GM23338 (cell line): ENCODE measurements around the gene STIM1. TPM values are rescaled to one million over a fixed set of nuclear protein-coding genes. Genes with fewer than 3 reads are reported as not detected.

Source experiments
- ATAC-seq: fragments of 200-7000 bp; cut with Tn5 transposase; 3 replicates; pipeline ENCODE4 v1.9.1; 2020
- DNase-seq: peaks from one replicate; pipeline ENCODE4 v3.0.0-alpha.2; 2015; ENCODE audit warnings: low spot score
- H2AFZ ChIP-seq: fragments of 200-600 bp; sonication (generic); 2 replicates; pipeline ENCODE4 v1.8.0; 2016; ENCODE audit warnings: antibody characterized with exemption, mild to moderate bottlenecking, moderate library complexity
- H3F3A ChIP-seq: fragments of 200-600 bp; sonication (generic); replicated peaks from 2 replicates; pipeline ENCODE4 v1.8.0; 2017; ENCODE audit warnings: antibody characterized with exemption, mixed run types, low read depth
- H3K27ac ChIP-seq: fragments of 200-600 bp; sonication (generic); 2 replicates; pipeline ENCODE4 v1.6.1; 2016; ENCODE audit warnings: low read depth
- H3K27me3 ChIP-seq: fragments of 200-600 bp; sonication (generic); 2 replicates; pipeline ENCODE4 v1.8.0; 2016; ENCODE audit warnings: mild to moderate bottlenecking, mixed run types, moderate library complexity; ENCODE audit not compliant: insufficient read depth
- H3K36me3 ChIP-seq: fragments of 200-600 bp; sonication (generic); 2 replicates; pipeline ENCODE4 v1.8.0; 2016; ENCODE audit warnings: mild to moderate bottlenecking; ENCODE audit not compliant: insufficient read depth
- H3K4me1 ChIP-seq: fragments of 200-600 bp; sonication (generic); 2 replicates; pipeline ENCODE4 v1.8.0; 2016; ENCODE audit warnings: mild to moderate bottlenecking, moderate library complexity; ENCODE audit not compliant: insufficient read depth
- H3K4me2 ChIP-seq: fragments of 200-600 bp; sonication (generic); 2 replicates; pipeline ENCODE4 v1.7.1; 2017; ENCODE audit warnings: mixed run types
- H3K4me3 ChIP-seq: fragments of 200-600 bp; sonication (generic); 2 replicates; pipeline ENCODE4 v1.6.1; 2016; ENCODE audit warnings: mixed run types
- H3K79me2 ChIP-seq: fragments of 200-600 bp; sonication (generic); replicated peaks from 2 replicates; pipeline ENCODE4 v1.8.0; 2017; ENCODE audit warnings: mild to moderate bottlenecking; ENCODE audit not compliant: insufficient read depth
- H3K9me2 ChIP-seq: fragments of 200-600 bp; sonication (generic); 2 replicates; pipeline ENCODE4 v1.8.0; 2017; ENCODE audit not compliant: insufficient read depth
- H4K20me1 ChIP-seq: fragments of 200-600 bp; sonication (generic); replicated peaks from 2 replicates; pipeline ENCODE4 v1.8.0; 2017; ENCODE audit warnings: mild to moderate bottlenecking; ENCODE audit not compliant: insufficient read depth
- H3K27ac Mint-ChIP-seq: 2 replicates; pipeline ENCODE4 v1.8.0; 2020; ENCODE audit warnings: inconsistent platforms, mild to moderate bottlenecking, moderate library complexity, mixed read lengths
- H3K27me3 Mint-ChIP-seq: 3 replicates; pipeline ENCODE4 v1.8.0; 2022; ENCODE audit warnings: low read depth, mild to moderate bottlenecking, moderate library complexity, mixed read lengths, inconsistent platforms; ENCODE audit not compliant: insufficient read depth, poor library complexity
- H3K36me3 Mint-ChIP-seq: 3 replicates; pipeline ENCODE4 v1.8.0; 2021; ENCODE audit warnings: low read depth, mild to moderate bottlenecking, inconsistent platforms, moderate library complexity, mixed read lengths
- H3K4me1 Mint-ChIP-seq: 3 replicates; pipeline ENCODE4 v1.8.0; 2020; ENCODE audit warnings: mild to moderate bottlenecking, inconsistent platforms, mixed read lengths
- H3K4me3 Mint-ChIP-seq: 3 replicates; pipeline ENCODE4 v1.8.0; 2021; ENCODE audit warnings: moderate library complexity, mild to moderate bottlenecking, inconsistent platforms, mixed read lengths
- H3K9me3 Mint-ChIP-seq: 3 replicates; pipeline ENCODE4 v1.8.0; 2020; ENCODE audit warnings: moderate library complexity, mild to moderate bottlenecking, inconsistent platforms, mixed read lengths
- CREB1 ChIP-seq: fragments of 250-450 bp; sonication (Bioruptor Pico); IDR thresholded peaks from 2 replicates; pipeline ENCODE4 v1.5.0; 2020; ENCODE audit warnings: low read depth, mild to moderate bottlenecking, moderate library complexity
- EZH2phosphoT487 ChIP-seq: fragments of 200-600 bp; sonication (generic); IDR thresholded peaks from one replicate; pipeline ENCODE4 v1.8.1; 2018; ENCODE audit warnings: antibody characterized with exemption; ENCODE audit not compliant: unreplicated experiment
- JUNB ChIP-seq: IDR thresholded peaks from one replicate; pipeline ENCODE4 v1.6.1; 2016; ENCODE audit warnings: antibody characterized with exemption; ENCODE audit not compliant: unreplicated experiment
- NANOG ChIP-seq: IDR thresholded peaks from 2 replicates; pipeline ENCODE4 v1.6.1; 2016; ENCODE audit warnings: antibody characterized with exemption, borderline replicate concordance
- POLR2AphosphoS5 ChIP-seq: IDR thresholded peaks from 2 replicates; pipeline ENCODE4 v1.6.1; 2016; ENCODE audit warnings: antibody characterized with exemption, low read depth
- STAT1 ChIP-seq: IDR thresholded peaks from one replicate; pipeline ENCODE4 v1.6.1; 2016; ENCODE audit warnings: antibody characterized with exemption; ENCODE audit not compliant: unreplicated experiment
- ZNF114 ChIP-seq: fragments of 250-450 bp; sonication (Bioruptor Pico); IDR thresholded peaks from 2 replicates; pipeline ENCODE4 v1.5.0; 2020; ENCODE audit warnings: mild to moderate bottlenecking, moderate library complexity
- ZNF331 ChIP-seq: fragments of 250-450 bp; sonication (Bioruptor Pico); IDR thresholded peaks from 2 replicates; pipeline ENCODE4 v1.5.0; 2020; ENCODE audit warnings: low read depth, mild to moderate bottlenecking, moderate library complexity
- polyA plus RNA-seq: library from polyadenylated mRNA; unstranded; fragments of >200 nt; fragmentation: Nextera tagmentation; extraction: Ambion mirVana; gene quantifications from 2 replicates; pipeline ENCODE4 v1.2.1, GENCODE V29; 2016
- small RNA-seq: library from RNA; depleted of rRNA; stranded (forward); fragments of <200 nt; gene quantifications from one replicate; pipeline ENCODE3, GENCODE V24; 2014; ENCODE audit warnings: low replicate concordance
- total RNA-seq: library from RNA; depleted of rRNA; stranded (reverse); fragments of >200 nt; shearing (Covaris generic); gene quantifications from 2 replicates; pipeline ENCODE4 v1.2.3, GENCODE V29; 2014; rRNA removed
- TF ChIP-seq, protein P1 (sequence below): IDR thresholded peaks from 2 replicates; pipeline ENCODE4 v1.6.1; 2016; ENCODE audit warnings: antibody characterized with exemption
- TF ChIP-seq, protein P2 (sequence below): IDR thresholded peaks from one replicate; pipeline ENCODE4 v1.6.1; 2018; ENCODE audit warnings: antibody characterized with exemption; ENCODE audit not compliant: unreplicated experiment

STIM1 gene
- total and polyA plus RNA-seq, 2 experiments from 2014 or later = 3.5 to 14.0 TPM

DNA sequence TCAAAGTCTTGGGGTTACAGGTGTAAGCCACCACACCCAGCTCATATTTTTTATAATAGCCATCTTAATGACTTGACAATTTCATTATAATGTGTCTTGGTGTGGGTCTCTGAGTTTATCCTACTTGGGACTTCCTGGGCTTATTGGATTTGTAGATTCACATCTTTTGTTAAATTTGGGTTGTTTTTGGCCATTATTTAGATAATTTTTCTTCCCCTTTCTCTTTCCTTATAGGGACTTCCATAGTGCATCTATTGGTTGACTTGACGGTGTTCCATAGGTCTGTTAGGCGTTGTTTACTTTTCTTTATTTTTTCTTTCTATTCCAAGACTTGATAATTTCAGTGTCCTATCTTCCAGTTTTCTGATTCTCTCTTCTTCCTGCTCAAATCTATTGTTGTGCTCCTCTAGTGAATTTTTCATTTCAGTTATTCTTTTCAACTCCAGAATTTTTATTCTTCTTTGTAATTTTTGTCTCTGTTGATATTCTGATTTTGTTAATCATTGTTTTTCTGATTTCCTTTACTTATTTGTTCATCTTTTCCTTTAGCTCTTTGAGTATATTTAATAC, 284.7 kb downstream of the STIM1 start:
- no peaks in the 10 kb centered on the region for H3K4me1 Mint-ChIP-seq
- Histone ChIP-seq H3K36me3 (peaks cover 36% of the 10 kb centered on the region), H4K20me1 (no peaks in the 10 kb centered on the region), H2AFZ (no peak overlapping the region), H3K4me1 (no peaks in the 10 kb centered on the region), H3K27me3 (no peaks in the 10 kb centered on the region), H3K27ac (no peak overlapping the region), H3K79me2 (no peaks in the 10 kb centered on the region), H3K9me2 (no peaks in the 10 kb centered on the region), H3K4me3 (no peak overlapping the region), H3K4me2 (no peak overlapping the region), H3F3A (no peaks in the 10 kb centered on the region)
- ATAC-seq = no peak
- peaks cover 2% of the 10 kb centered on the region for H3K27me3 Mint-ChIP-seq
- H3K9me3 Mint-ChIP-seq = peaks cover 39% of the 10 kb centered on the region
- H3K27ac Mint-ChIP-seq = no peak overlapping the region
- DNase-seq = no peak
- no peak for TF ChIP-seq ZNF331 (CRISPR knock-in tag)
- no peak for TF ChIP-seq ZNF114 (CRISPR knock-in tag)
- TF ChIP-seq, protein P1, sequence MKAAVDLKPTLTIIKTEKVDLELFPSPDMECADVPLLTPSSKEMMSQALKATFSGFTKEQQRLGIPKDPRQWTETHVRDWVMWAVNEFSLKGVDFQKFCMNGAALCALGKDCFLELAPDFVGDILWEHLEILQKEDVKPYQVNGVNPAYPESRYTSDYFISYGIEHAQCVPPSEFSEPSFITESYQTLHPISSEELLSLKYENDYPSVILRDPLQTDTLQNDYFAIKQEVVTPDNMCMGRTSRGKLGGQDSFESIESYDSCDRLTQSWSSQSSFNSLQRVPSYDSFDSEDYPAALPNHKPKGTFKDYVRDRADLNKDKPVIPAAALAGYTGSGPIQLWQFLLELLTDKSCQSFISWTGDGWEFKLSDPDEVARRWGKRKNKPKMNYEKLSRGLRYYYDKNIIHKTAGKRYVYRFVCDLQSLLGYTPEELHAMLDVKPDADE = no peak
- no peak for TF ChIP-seq JUNB
- no peak for TF ChIP-seq CREB1
- TF ChIP-seq NANOG = no peak
- TF ChIP-seq POLR2AphosphoS5 = no peak
- no peak for TF ChIP-seq EZH2phosphoT487
- TF ChIP-seq, protein P2, sequence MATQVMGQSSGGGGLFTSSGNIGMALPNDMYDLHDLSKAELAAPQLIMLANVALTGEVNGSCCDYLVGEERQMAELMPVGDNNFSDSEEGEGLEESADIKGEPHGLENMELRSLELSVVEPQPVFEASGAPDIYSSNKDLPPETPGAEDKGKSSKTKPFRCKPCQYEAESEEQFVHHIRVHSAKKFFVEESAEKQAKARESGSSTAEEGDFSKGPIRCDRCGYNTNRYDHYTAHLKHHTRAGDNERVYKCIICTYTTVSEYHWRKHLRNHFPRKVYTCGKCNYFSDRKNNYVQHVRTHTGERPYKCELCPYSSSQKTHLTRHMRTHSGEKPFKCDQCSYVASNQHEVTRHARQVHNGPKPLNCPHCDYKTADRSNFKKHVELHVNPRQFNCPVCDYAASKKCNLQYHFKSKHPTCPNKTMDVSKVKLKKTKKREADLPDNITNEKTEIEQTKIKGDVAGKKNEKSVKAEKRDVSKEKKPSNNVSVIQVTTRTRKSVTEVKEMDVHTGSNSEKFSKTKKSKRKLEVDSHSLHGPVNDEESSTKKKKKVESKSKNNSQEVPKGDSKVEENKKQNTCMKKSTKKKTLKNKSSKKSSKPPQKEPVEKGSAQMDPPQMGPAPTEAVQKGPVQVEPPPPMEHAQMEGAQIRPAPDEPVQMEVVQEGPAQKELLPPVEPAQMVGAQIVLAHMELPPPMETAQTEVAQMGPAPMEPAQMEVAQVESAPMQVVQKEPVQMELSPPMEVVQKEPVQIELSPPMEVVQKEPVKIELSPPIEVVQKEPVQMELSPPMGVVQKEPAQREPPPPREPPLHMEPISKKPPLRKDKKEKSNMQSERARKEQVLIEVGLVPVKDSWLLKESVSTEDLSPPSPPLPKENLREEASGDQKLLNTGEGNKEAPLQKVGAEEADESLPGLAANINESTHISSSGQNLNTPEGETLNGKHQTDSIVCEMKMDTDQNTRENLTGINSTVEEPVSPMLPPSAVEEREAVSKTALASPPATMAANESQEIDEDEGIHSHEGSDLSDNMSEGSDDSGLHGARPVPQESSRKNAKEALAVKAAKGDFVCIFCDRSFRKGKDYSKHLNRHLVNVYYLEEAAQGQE = no peak
- no peak for TF ChIP-seq STAT1
- no peak overlapping the region for H3K4me3 Mint-ChIP-seq
- H3K36me3 Mint-ChIP-seq = peaks cover 62% of the 10 kb centered on the region

Small RNA genes lying within 50 kb of the gene (small RNA-seq; reads per million reads assigned to genes)
- gene AC087441.2 (not detected), gene RF00409 (not detected), gene RPS29P20 (not detected)

Other genes with a start within 250 kb of the STIM1 start
- gene ART5, start 213.7 kb upstream of the STIM1 start, total RNA-seq = 9.0 and 12.9 TPM in 2 replicates
- 6.4 and 8.0 TPM in 2 replicates for gene ART5, start 213.7 kb upstream of the STIM1 start, polyA plus RNA-seq
- gene ART1, start 210.5 kb upstream of the STIM1 start, total RNA-seq = not detected in 2 replicates
- gene ART1, start 210.5 kb upstream of the STIM1 start, polyA plus RNA-seq = not detected in 2 replicates
- 0.58 and 1.5 TPM in 2 replicates for gene CHRNA10, start 184.3 kb upstream of the STIM1 start, total RNA-seq
- 0.40 and 0.45 TPM in 2 replicates for gene CHRNA10, start 184.3 kb upstream of the STIM1 start, polyA plus RNA-seq
- gene NUP98, start 58.1 kb upstream of the STIM1 start, total RNA-seq = 170 and 174 TPM in 2 replicates
- gene NUP98, start 58.1 kb upstream of the STIM1 start, polyA plus RNA-seq = 20.7 and 23.9 TPM in 2 replicates
- 43.2 TPM in 2 replicates for gene PGAP2, start 47.1 kb upstream of the STIM1 start, total RNA-seq
- 37.8 and 39.3 TPM in 2 replicates for gene PGAP2, start 47.1 kb upstream of the STIM1 start, polyA plus RNA-seq
- gene RHOG, start 14.7 kb upstream of the STIM1 start, total RNA-seq = 38.6 and 39.5 TPM in 2 replicates
- 23.2 and 26.3 TPM in 2 replicates for gene RHOG, start 14.7 kb upstream of the STIM1 start, polyA plus RNA-seq
- gene RRM1, start 239.1 kb downstream of the STIM1 start, total RNA-seq = 96.8 and 118 TPM in 2 replicates
- 43.6 and 47.3 TPM in 2 replicates for gene RRM1, start 239.1 kb downstream of the STIM1 start, polyA plus RNA-seq